Right lung (tissue), 5 donors: ENCODE measurements around the gene BTG2. TPM values are rescaled to one million over a fixed set of nuclear protein-coding genes. Genes with fewer than 3 reads are reported as not detected.

Source experiments
- DNase-seq, 2 donors: peaks; one replicate each; pipeline ENCODE4 v3.0.0-alpha.2; 2013
- polyA plus RNA-seq, 5 donors: library from polyadenylated mRNA; unstranded; fragments of 120-200 nt; gene quantifications; one replicate each; pipeline versions ENCODE4 v1.2.1 to v1.2.3, GENCODE V29; 2013; ENCODE audit warnings: inconsistent platforms in 1 of 5, low replicate concordance in 1 of 5; ENCODE audit not compliant: insufficient read length in 5 of 5, insufficient read depth in 1 of 5

BTG2 gene
- polyA plus RNA-seq, 5 donors, result 46.8 to 90.2 (median 79.9) TPM

DNA sequence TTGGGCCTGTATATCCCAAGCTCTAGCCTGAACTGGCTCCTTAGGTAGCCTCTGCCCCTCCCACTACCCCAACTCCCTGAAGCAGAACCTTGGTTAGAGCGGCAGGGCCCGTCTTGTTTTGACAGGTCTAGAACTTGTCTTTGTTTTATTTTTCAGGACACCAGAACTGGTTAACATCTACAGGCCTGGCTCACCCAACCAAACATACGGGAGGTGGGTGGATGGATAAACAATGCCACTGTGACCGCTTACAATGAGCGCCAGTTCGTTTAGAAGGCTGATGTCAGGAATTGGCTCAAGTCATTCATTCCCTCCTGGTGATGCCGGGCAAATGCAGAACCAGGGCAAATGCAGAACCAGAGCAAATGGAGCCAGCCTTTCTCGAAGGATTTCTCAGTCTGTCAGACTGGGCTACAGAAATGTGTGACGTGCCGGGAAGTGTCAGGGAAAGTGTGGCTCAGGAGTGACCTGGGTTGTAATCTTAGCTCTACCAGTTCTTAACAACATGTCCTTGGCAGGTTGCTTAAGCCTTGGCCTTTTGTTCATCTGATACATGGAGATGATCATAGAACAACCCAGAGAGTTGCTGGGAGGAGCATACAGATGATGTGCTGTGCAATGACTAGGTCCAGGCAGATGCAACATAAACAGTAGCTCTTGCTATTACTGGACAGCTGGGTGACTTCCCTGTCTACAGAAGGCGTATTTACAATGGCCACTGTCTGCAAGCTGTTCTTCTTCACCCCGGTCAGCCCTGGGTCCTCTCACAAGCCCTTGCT lies 30.5 kb upstream of the BTG2 start:
- no peak for DNase-seq

DNA sequence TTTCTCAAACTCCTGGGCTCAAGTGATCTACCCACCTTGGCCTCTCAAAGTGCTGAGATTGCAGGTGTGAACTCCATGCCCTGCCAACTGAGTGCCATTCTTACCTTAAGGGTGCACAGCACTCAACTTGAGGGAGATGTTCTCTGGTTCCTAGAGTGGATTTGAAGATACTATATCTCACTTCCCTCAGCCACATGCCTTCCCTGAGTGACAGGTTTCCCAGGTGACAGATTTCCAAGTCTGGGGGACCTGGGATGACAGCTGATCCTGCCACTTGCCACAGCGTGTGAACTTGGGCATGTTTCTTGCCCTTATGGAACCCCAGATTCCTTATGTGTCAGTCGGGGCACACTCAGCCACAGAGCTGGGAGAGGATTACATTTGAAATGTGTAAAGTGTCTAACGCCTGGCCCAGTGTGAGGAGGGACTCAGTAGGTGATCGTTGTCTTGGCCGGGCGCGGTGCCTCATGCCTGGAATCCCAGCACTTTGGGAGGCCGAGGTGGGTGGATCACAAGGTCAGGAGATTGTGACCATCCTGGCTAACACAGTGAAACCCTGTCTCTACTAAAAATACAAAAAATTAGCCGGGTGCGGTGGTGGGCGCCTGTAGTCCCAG lies 29.6 kb upstream of the BTG2 start:
- no peak for DNase-seq

DNA sequence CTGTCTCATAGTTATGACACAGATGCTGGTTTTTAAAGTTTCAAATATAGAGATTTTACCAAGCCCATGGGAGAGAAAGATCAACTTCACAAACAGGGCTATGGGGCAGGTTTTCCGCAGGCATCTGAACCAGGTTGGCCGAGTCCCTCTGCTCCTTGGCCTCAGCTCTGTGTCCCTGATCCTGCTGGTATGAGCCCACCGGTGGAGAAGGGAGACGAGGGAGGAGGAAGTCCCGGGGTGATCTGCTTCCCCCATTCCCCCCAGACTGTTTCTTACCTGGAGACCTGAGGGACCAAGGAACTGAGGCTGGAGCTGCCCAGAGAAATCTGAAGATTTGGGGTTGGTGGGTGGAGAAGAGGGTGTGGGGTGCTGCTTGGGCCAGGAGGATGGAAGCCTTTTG lies 28.9 kb upstream of the BTG2 start:
- DNase-seq, result no peak

DNA sequence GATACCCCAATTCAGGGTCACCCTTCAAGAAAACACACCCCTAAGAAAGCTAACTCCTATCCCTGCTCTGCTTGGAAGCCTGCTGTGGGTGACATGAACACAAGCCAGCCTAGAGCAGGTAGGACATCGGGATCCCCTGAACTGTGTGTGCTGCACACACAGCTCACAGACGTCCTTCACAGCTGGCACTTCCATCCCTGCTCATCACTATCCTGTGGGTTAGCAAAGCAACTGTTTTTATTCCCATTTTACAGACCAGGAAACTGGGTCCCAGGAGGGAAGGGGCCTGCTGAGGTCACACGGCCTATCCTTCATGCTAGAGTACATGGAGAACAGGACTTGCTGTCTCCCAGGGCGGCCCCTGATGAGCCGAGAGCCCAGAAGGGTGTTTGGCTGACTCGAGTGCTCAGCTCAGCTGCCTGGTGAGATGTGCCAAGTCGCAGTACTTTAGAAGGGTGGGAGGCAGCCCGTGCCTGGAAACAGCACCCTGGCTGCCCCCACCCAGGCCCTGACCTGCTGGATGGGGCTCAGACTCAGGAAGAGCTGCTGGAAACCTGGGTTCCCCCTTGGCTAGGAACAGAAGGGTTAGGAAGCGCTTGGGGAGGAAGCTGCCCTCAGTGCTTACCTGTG lies 28.3 kb upstream of the BTG2 start:
- no peak for DNase-seq

DNA sequence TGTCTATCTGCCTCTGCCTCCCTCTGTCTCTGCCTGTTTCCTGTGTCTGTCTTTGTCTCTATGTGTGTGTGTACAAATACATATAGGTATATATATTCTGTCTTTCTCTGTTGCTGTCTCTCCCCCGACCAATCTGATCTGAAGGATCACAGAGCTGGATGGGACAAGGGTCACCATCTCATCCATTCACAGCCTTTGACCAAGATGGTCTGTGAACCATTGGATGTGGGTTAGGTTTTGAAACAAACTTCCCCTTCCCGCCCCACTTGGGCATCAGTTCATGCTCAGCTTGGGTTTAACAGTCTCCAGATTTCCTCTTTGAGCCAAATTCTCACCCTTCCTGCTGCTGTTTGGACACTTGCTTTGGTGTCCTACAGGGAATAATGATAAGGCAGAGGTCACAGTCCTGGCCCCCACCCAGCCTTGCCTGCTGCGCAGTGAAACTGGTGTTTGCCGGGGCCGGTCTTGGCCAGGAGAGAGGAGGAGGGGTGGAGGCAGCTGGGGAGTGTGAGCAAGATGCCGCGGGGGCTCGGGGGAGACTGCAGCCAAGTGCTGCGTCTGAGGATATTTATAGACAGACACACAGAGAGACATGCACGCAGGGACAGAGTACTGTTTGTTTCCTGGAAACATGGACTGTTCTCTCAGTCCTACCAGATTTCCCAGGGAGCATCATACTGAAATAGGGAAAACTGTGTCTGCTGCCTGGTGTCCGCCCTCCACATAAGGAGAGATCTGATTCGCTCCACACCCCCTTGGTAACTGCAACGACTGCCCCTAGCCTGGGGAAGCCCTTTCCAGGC lies 27.0 kb upstream of the BTG2 start:
- peak; percentile 81 to 85 for DNase-seq

DNA sequence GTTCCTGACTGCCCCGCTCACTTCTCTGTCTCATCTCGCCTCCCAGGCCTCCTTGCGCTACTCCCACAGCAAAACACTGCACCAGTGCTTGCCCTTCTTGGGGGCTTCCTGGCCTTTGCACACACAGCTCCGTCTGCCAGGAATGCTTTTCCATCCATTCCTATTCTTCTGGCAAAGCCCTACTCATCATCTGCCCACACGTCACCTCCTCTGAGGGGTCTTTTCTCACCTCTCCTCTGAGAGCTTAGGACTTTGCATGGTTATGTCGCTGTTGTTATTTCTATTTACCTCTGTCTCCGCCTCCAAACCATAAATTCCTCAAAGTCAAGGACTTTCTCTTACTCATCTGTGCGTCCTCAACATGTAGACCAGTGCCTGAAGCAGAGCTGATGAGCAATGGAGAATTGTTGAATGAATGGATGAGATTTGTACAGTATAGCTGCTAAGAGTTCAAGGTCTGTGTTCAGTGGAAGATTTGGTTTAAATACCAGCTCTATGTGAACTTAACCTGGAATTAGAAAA lies 26.4 kb upstream of the BTG2 start:
- DNase-seq, result no peak

DNA sequence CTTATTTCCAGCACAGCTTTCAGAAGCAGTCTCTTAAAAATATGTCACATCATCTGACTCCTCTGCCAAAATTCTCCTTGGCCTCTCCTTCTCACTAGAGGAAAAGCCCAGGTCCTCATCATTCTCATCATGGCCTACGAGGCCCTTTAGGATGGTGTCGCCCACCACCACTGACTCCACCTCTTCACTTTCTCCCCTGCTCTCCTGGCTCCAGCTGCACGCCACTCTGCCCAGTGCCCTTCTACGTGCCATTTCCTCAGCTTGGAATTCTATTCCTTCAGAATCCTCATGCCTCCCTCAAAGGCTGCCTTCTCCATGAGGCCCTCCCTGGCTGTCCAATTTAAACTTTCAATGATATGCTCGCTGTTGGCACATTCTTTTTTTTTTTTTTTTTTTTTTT lies 25.3 kb upstream of the BTG2 start:
- no peak for DNase-seq

DNA sequence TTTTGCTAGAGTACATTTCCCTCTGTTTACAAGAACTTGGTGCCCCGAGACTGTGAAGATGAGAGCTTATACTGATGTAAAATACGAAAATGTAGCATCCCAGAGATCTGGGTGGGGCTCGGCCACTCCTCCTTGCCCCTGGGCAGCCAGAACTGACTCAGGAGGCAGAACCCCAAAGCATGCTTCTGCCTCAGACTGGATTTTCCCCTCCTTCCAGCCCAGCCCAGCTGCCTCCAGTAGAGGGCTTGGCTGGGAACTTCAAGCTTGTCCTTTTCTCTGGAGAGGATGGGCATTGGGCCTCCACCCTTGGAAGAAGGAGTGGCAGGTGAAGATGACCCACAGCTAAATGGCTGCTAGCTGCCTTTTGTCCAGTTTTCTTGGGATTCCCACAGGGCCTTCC lies 24.3 kb upstream of the BTG2 start:
- no peak for DNase-seq

DNA sequence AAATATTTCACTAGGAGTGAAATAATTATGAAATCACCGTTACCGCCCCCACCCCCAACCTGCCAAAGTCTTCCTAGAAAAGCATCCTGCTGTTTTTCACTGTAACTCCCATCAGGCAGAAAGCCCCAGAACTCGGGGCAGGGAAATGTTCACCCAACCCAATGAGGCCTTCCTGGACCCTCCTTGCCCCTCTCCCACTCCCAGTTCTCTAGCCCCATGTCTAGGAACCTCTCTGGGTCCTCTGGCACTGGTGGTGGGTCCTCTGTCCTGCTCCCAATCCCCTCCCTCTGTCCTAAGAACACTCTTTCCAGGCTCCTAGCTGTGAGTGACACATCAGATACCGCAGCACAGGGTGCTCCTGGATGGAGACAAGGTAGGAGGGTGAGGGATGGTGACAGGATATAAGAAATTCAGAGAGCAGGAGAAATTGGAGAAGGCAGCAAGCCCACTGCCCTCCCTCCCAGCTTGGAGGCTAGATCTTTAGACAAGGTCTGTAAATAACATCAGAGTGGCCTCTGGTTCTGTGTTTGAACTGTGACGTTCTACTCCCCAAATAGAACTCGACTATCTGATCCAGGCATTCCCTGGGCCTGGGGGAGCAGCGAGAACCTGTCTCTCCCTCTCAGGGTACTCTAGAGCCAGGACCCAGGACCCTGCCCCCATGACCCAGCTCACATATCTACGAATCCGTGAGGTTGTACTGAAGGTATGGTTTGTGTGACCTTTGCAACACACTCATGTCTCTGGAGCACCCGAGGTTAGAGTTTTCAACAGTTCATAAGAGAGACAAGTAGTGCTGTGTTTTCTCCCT lies 23.3 kb upstream of the BTG2 start:
- DNase-seq, result no peak

DNA sequence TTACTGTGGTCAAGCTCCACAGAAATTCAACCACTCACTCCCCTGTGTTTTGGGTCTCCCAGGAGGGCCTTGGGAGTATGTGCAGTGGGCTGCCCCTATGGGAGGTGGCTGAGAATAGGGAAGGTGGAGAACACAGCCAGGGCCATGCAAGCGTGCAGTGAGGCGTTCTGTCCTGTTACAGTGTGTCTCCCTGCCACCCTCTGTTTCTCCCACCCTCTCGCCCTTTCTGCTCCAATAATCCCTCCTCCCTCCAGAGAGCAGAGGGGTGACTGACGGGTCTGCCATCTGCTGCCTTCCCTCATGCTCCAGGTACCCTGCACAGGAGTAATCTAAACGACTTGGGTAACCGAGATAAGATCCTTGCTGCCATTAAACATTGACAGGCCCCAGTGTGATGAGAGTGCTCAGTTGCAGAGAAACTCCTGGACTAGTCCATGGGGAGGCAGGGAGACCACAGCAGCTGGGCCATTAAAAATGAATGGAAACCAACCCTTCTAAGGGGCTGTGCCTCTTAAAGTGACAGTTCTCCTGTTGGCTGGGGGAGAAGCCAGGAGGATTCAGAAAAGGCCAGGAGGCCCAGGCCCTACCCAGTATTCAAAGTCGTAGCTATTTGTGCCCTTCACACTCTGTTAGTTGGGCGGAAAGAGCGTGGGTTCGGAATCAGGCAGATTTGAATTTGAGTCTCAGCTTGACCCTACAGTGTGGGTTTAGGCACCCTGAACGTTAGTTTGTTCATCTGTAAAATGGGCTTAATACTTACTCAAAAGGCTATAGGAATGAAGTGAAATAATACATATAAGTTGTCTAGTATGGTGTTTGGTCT lies 22.4 kb upstream of the BTG2 start:
- DNase-seq, result no peak

DNA sequence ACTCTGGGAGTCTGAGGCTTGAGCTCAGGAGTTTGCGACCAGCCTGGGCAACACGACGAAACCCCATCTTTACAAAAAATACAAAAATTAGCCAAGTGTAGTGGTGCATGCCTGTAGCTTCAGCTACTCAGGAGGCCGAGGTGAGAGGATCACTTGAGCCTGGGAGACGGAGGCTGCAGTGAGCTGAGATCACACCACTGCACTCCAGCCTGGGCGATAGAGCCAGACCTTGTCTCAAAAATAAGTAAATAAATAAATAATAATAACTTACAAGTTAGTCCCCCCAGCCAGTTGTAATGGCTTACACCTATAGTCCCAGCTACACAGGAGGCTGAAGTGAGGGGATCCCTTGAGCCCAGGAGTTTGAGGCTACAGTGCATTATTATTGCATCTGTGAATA lies 21.7 kb upstream of the BTG2 start:
- no peak for DNase-seq

DNA sequence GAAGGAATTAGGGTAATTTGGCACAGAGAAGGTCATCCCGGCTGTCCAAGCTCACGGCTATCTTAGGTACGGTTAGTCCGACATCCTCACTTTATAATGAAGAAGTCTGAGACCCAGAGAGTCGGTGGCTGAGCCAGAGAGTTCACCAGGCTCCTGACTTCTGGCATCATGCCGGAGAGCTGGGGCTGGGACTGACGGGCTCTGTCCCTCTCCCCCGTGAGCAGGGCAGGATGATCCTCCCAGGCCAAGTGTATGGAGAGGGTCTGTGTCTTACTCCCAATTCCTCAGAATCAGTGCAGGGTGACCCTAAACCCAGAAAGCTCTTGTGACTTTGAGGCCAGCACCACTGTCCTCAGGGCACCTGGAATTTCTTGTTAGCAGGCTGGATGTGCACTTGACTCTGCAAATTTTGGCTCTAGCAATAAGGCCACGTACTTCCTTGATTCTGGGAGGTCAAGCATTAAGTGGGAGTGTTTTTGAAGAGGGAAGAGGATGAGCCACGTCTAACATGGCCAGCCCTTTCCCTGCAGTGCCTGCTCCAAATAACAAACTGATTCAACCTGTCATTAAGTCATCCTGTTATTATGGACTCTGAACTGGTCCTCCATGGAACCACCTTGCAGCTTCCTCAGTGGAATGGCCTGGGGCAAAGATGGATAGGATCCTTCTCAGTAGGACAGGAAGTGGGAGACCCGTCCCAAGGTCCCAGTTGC lies 20.8 kb upstream of the BTG2 start:
- DNase-seq, result no peak

DNA sequence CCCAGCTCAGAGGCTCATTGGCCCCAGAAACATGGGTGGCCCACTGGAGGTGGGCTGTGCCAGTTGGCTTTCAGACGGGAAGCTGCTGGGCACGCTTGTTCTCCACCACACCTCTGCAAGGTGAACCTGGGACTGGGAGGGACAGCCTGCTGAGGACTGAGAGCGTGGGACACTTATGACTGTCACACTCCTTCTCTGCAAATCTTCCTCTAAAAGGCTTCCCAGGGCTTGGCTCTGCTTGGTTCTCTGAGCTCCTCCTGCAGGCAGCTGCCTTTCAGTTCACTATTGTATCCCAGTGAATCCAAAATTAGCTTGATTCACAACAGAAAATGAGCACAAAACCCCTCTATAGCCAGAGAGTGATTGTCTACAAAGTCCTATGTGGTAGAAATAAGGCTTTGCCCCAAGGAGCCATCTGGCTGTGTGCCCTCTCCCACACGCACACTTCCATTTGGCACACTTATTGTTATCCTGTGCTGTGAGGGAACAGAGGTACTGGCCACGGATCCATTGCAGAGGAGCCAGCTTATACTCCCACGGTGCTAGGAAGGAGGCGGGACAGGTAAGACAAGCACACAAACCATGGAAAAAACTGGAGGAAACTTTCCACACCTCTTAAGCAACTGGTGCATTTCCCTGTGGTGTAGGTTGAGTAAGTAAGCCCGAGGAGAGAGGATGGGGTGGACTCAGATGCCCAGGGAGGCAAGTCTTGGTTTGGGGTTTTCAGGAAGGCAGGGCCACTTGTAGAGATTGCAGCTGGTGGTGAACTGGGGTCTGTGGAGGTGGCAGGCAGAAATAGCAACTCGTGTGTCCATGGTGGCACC lies 18.9 kb upstream of the BTG2 start:
- no peak for DNase-seq

DNA sequence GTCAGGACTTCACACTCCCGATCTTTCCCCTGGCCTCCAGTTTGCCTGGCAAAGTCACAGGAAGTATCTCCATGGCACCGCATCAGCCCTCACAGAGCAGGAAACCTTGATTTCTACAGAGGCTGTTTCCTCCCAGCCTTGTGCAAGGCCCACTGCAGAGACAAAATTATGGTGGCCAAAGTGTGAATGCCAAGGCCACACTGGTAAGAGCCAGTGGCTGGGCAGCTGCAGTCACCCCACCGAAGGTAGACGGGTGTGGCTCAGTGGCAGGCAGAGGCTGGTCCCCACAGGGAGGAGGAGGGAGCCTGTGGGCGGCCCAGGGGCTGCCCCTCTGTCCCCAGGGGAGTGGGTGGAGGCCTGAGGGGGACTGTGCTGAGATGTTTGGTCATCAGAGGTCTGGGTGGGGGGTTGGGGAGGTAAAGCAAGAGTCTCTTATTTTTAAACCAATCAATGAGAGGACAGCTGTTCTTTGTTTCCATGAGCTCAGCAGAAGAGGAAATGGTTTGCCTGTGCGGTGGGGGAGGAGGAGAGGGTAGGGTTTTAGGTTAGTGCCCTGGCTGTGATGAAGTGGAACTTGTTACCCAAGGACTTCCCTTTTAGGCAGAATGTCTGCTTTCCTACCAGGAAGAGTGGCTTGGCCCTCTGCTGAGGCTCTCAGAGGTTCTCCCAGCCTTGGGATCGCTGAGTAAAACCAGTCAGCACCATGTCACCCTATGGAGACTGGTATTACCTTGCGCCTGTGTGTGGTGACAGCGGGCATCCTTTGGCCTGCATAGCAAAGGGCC lies 18.0 kb upstream of the BTG2 start:
- DNase-seq, result peak in 1 of 2 donors; percentile 68

DNA sequence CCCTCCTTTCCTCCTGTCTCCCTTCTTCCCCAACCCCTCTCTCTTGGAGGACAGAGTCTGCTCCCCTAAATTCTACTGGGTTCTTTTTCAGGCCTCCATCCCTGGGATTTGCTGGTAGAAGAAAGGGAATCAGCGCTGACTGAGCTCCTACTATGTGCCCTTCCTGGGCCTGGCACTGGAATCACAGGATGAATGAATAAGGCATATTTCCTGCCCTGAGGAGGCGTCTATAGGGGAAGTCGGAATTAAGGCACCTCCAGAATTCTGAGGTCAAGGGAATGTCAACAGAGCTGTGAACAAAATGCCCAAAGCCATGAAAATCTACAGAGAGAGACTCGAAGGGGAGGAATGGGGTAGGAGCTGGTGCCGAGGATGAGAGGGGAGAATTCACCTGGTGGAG lies 17.4 kb upstream of the BTG2 start:
- DNase-seq, result no peak

DNA sequence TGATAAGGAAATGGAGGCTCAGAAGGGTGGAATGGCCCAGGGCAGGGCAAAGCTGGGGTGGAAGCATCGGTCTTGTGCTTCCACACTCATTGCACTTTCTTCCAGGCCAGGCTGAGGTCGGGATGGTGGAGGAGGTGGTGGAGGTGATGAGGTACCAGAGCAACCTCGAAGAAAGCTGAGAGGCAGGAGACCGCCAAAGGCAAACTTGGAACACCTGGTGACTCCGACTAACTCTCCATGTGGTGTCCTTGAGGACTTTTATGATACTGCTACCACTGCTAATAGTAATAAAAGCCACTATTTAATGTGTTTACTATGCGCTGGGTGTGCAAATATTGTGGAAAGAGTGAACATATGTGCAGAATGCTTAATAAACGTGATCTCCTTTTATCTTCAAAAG lies 16.9 kb upstream of the BTG2 start:
- no peak for DNase-seq

DNA sequence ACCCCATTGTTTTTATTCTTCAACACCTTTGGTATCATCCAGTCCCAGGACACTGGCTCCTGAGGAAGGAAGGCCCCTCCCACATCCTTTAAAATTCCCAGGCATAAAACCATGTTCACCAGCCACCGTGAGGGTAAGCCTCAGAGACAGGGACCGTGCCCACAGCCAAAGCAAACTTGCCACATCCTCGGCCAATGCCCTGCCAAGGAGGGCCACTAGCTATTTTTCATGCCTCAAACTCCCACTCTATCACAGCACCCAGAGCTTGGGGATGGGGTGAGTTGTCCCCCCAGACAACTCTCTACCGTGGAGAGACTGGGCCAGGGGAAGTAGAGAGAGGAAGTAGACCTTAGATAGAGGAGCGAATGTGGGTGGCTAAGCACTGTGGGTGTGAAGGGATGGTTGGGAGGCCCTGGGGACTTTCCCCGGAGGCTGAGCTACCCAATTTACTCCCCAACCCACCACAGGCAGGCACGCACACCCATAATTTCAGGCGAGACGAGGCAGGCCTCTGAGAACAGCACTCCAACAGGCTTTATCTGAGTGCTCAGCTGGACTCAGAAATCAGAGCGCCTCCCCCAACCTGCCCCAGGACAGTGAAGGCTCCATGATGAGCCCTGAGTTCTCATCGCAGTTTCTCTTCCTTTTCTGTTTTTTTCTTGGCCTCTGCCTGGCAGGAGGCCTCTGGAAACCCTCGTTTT lies 15.9 kb upstream of the BTG2 start:
- DNase-seq, result no peak

DNA sequence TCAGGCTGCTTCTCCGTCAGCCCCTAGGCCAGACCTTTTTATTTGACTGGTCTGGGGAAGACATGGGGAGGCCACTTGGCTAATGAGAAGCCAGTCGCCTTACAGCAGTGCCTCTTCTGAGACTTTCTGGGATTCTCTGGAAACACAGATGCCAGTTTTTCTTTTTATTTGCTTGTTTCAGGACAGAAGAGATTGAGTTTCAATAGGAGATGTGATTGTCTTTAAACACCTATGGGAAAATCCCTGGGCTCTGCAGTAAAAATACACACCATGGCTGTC lies 15.4 kb upstream of the BTG2 start:
- no peak for DNase-seq
